ENCODE data around the gene MGLL. TPM values are rescaled to one million over a fixed set of nuclear protein-coding genes. Genes with fewer than 3 reads are reported as not detected.

MGLL gene
- total RNA-seq, 3 donors from 2014 or later, result 25.8 to 79.5 (median 30.2) TPM

DNA sequence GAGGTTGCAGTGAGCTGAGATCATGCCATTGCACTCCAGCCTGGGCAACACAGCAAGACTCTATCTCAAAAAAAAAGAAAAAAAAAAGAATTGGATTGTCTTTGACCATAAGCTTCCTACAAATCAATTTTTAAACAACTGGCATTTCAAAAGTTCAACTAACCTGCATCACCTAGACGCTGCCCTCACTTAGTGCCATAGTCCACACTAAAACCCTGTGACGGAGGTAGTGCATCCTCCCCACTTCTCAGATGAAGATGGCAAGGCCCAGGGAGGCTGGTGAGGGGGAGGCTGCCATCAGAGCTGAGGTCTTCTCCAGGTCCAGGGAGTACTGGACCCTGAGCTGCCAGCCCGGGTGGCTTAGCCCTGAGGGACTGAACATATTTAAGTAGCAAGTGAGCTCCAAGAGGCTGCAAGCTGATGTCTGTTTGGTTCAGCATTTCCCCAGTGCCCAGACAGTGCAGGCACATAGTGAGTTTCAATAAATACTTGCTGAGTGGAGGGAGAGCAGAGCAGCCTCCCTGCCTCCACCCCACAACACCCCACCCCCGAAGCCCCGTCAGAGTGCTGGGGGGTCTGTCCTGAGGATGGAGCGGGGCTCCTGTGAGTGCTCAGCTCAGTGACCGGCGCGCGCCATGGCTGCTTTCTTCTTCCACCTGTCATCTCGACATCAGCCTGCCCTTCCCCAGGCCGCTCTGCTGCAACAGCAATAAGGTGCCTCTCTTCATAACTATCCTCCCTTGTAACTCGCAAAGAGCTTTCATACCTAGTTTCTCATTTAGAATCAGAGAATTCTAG lies 52.8 kb downstream of the MGLL start:
- Histone ChIP-seq H3K36me3 (no peaks in the 10 kb centered on the region), H3K27me3 (no peaks in the 10 kb centered on the region), H3K9me3 (peaks cover 15 to 18% of the 10 kb centered on the region in 2 donors), H3K4me1 (no peaks in the 10 kb centered on the region), H3K4me3 (no peak overlapping the region), H3K27ac (peak overlapping the region in 1 of 2 donors; percentile 62)
- DNase-seq (ENCODE audit: low spot score in 2 of 2), result no peak
- intact Hi-C loops (cut with DNase I; ENCODE audit: low total_unique reads), result no loop called here
- TF ChIP-seq POLR2A (IDR thresholded peaks at IDR 0.05) (no peak), POLR2AphosphoS5 (IDR thresholded peaks at IDR 0.05) (no peak)
- TF ChIP-seq, protein P1, sequence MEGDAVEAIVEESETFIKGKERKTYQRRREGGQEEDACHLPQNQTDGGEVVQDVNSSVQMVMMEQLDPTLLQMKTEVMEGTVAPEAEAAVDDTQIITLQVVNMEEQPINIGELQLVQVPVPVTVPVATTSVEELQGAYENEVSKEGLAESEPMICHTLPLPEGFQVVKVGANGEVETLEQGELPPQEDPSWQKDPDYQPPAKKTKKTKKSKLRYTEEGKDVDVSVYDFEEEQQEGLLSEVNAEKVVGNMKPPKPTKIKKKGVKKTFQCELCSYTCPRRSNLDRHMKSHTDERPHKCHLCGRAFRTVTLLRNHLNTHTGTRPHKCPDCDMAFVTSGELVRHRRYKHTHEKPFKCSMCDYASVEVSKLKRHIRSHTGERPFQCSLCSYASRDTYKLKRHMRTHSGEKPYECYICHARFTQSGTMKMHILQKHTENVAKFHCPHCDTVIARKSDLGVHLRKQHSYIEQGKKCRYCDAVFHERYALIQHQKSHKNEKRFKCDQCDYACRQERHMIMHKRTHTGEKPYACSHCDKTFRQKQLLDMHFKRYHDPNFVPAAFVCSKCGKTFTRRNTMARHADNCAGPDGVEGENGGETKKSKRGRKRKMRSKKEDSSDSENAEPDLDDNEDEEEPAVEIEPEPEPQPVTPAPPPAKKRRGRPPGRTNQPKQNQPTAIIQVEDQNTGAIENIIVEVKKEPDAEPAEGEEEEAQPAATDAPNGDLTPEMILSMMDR (IDR thresholded peaks at IDR 0.05), result no peak

DNA sequence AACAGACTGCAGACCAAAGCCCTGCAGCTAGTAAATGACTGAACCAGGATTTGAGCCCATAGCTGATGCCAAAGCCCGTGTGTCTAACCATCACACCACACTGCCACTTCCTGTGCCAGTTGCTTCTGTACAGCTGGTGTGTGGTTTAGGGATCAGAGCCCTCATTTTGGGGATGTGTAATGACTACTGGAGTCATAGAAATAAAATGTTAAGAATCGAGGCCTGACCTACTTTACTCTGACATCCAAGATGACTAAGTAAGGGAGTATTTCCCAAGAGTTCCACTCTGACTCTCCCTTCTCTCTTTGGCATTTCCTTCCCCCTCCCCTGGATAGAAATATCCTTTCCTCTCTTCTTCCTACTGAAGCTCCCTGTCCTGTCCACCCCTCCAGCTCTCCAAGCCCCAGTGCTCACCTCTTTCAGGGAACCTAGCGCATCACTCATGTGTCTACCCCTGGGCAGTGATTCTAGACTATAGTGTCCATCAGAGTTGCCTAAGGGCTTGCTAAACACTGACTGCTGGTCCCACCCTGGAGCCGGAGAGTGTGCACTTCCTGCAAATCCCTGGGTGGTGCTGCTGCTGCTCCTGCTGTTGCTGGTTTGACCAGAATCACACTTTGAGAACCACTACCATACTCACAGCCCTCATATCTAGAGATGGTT lies 53.8 kb downstream of the MGLL start:
- TF ChIP-seq, protein P1 (IDR thresholded peaks at IDR 0.05), result no peak
- no peak for TF ChIP-seq POLR2A (IDR thresholded peaks at IDR 0.05)
- no peak for TF ChIP-seq POLR2AphosphoS5 (IDR thresholded peaks at IDR 0.05)
- no peak for DNase-seq (ENCODE audit: low spot score in 2 of 2)
- Histone ChIP-seq H3K4me1 (no peaks in the 10 kb centered on the region), H3K27ac (peak overlapping the region in 1 of 2 donors; percentile 62), H3K27me3 (no peaks in the 10 kb centered on the region), H3K9me3 (peaks cover 15 to 18% of the 10 kb centered on the region in 2 donors), H3K4me3 (no peak overlapping the region), H3K36me3 (no peaks in the 10 kb centered on the region)
- intact Hi-C loops (cut with DNase I; ENCODE audit: low total_unique reads), result no loop called here

DNA sequence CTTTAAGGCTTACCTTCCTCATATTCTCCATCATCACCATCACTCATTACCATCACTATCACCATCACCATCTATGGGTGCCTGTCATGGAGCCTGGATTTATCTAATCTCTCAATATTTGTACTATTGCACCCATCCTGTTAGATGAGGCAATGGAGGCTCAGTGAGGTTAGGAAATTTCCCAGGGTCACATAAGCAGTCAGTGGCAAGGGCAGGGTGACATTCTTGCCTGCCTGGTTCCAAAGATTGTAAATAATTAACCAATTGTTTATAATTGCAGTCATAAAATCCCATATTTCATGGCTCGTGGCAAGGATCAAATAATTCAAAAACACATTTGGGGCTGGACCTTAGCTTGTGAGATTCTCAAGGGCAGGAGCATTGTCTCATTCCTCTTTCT lies 55.2 kb downstream of the MGLL start:
- Histone ChIP-seq H3K9me3 (peaks cover 15 to 18% of the 10 kb centered on the region in 2 donors), H3K4me3 (no peak overlapping the region), H3K36me3 (no peaks in the 10 kb centered on the region), H3K4me1 (no peaks in the 10 kb centered on the region), H3K27me3 (no peaks in the 10 kb centered on the region), H3K27ac (no peak overlapping the region)
- intact Hi-C loops (cut with DNase I; ENCODE audit: low total_unique reads), result no loop called here
- no peak for DNase-seq (ENCODE audit: low spot score in 2 of 2)
- TF ChIP-seq POLR2A (IDR thresholded peaks at IDR 0.05) (no peak), POLR2AphosphoS5 (IDR thresholded peaks at IDR 0.05) (no peak)
- TF ChIP-seq, protein P1 (IDR thresholded peaks at IDR 0.05), result no peak

DNA sequence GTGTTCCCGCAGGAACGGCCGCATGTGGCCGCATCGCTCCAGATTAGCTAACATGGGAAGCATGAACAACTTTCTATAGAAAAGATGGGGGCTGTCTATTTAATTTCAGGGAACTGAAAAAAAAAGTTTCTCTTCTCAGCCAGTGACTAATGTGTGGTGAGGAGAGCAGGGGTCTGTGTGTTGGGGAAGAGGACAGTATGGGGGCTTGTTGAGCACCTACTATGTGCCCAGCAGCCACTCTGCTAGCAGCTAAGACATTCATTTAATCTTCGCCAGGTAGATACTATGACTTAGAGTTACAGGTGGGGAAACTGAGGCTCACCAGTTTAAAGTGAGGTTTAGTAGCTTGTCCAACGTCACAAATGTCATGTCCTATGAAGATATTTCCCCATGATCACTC lies 56.6 kb downstream of the MGLL start:
- Histone ChIP-seq H3K27ac (no peak overlapping the region), H3K36me3 (no peaks in the 10 kb centered on the region), H3K4me1 (no peaks in the 10 kb centered on the region), H3K4me3 (no peak overlapping the region), H3K9me3 (peaks cover 15 to 18% of the 10 kb centered on the region in 2 donors), H3K27me3 (no peaks in the 10 kb centered on the region)
- TF ChIP-seq POLR2AphosphoS5 (IDR thresholded peaks at IDR 0.05), result no peak
- intact Hi-C loops (cut with DNase I; ENCODE audit: low total_unique reads), result no loop called here
- DNase-seq (ENCODE audit: low spot score in 2 of 2), result no peak

- peaks cover 15 to 18% of the 10 kb centered on the region in 2 donors for H3K9me3 ChIP-seq
- no peak for TF ChIP-seq POLR2A (IDR thresholded peaks at IDR 0.05)
- TF ChIP-seq, protein P1 (IDR thresholded peaks at IDR 0.05), result no peak
- no peak overlapping the region for H3K4me3 ChIP-seq
- intact Hi-C loops (cut with DNase I; ENCODE audit: low total_unique reads), result no loop called here
- no peaks in the 10 kb centered on the region for H3K4me1 ChIP-seq
- H3K36me3 ChIP-seq, result no peaks in the 10 kb centered on the region
- DNase-seq (ENCODE audit: low spot score in 2 of 2), result no peak
- H3K27ac ChIP-seq, result no peak overlapping the region
- no peaks in the 10 kb centered on the region for H3K27me3 ChIP-seq
These were observed 57.4 kb downstream of the MGLL start for GRCh38 chr3:127764841-127765362.

Data from breast epithelium (tissue), 4 donors.